Natural killer cell (primary cell): ENCODE results near the gene RRAS. TPM values are rescaled to one million over a fixed set of nuclear protein-coding genes. Genes with fewer than 3 reads are reported as not detected.

Experiments
- ATAC-seq, 3 donors: fragments of 150-1000 bp in 2 of 3; fragments of 200-7000 bp in 1 of 3; cut with Tn5 transposase; 1 replicate in 1 of 3; 2 replicates in 2 of 3; pipeline ENCODE4 v1.10.0; 2021; ENCODE audit warnings: mild to moderate bottlenecking in 2 of 3, moderate library complexity in 2 of 3
- DNase-seq, 2 donors: peaks; one replicate each; pipeline versions ENCODE4 v3.0.0 to v3.0.0-alpha.2; 2013 to 2021; ENCODE audit warnings: mixed read lengths in 1 of 2
- H3K27ac ChIP-seq: one replicate; pipeline ENCODE4 v1.5.1; 2013; ENCODE audit warnings: mild to moderate bottlenecking, low read length
- H3K27me3 ChIP-seq: one replicate; pipeline ENCODE4 v1.6.1; 2013; ENCODE audit warnings: low read length; ENCODE audit not compliant: control insufficient read depth, insufficient read depth
- H3K36me3 ChIP-seq: one replicate; pipeline ENCODE4 v1.6.1; 2013; ENCODE audit warnings: low read length; ENCODE audit not compliant: control insufficient read depth, insufficient read depth
- H3K4me1 ChIP-seq: one replicate; pipeline ENCODE4 v1.6.1; 2013; ENCODE audit warnings: low read length; ENCODE audit not compliant: control insufficient read depth, insufficient read depth
- H3K4me3 ChIP-seq: one replicate; pipeline ENCODE4 v1.5.1; 2013; ENCODE audit warnings: low read length
- H3K9me3 ChIP-seq: one replicate; pipeline ENCODE4 v1.6.1; 2013; ENCODE audit warnings: low read length; ENCODE audit not compliant: control insufficient read depth, insufficient read depth
- H3K27ac Mint-ChIP-seq, 2 donors: one replicate each; pipeline ENCODE4 v1.8.0; 2022; ENCODE audit warnings: mild to moderate bottlenecking in 2 of 2, mixed read lengths in 2 of 2, moderate library complexity in 1 of 2
- H3K27me3 Mint-ChIP-seq, 2 donors: one replicate each; pipeline ENCODE4 v1.8.0; 2022; ENCODE audit warnings: low read depth in 2 of 2, mixed read lengths in 2 of 2
- H3K36me3 Mint-ChIP-seq: one replicate; pipeline ENCODE4 v1.8.0; 2022; ENCODE audit warnings: mixed read lengths
- H3K4me1 Mint-ChIP-seq, 2 donors: one replicate each; pipeline ENCODE4 v1.8.0; 2022; ENCODE audit warnings: mixed read lengths in 2 of 2
- H3K4me3 Mint-ChIP-seq: one replicate; pipeline ENCODE4 v1.8.0; 2022; ENCODE audit warnings: mild to moderate bottlenecking, moderate library complexity, mixed read lengths
- H3K9me3 Mint-ChIP-seq, 2 donors: one replicate each; pipeline ENCODE4 v1.8.0; 2022; ENCODE audit warnings: mixed read lengths in 2 of 2
- WGBS: methylation state at CpG from one replicate; pipeline ENCODE4 v1.1.7; 2013; ENCODE audit warnings: missing lambda C conversion rate; ENCODE audit not compliant: insufficient coverage; 5-methylcytosine and 5-hydroxymethylcytosine counted together
- intact Hi-C: fragments of 100-400 bp; cut with micrococcal nuclease; formaldehyde crosslinking; loops from one replicate; pipeline ENCODE4 v1.14.2; 2022
- total RNA-seq, 4 donors: library from RNA; stranded (reverse); fragments of 120-200 nt in 1 of 4; gene quantifications; one replicate each; pipeline versions ENCODE4 v1.2.3 to v1.2.4, GENCODE V29; 2013 to 2022
- TF ChIP-seq, protein P1 (sequence below): fragments of 200-600 bp; IDR thresholded peaks from one replicate; pipeline ENCODE4 v1.8.0; 2022; ENCODE audit warnings: antibody characterized with exemption

The RRAS gene
- 1 to 10 TPM; 2.0 to 7.7 (median 5.9) TPM for total RNA-seq
- total RNA-seq (2013) = 4.0 TPM

DNA sequence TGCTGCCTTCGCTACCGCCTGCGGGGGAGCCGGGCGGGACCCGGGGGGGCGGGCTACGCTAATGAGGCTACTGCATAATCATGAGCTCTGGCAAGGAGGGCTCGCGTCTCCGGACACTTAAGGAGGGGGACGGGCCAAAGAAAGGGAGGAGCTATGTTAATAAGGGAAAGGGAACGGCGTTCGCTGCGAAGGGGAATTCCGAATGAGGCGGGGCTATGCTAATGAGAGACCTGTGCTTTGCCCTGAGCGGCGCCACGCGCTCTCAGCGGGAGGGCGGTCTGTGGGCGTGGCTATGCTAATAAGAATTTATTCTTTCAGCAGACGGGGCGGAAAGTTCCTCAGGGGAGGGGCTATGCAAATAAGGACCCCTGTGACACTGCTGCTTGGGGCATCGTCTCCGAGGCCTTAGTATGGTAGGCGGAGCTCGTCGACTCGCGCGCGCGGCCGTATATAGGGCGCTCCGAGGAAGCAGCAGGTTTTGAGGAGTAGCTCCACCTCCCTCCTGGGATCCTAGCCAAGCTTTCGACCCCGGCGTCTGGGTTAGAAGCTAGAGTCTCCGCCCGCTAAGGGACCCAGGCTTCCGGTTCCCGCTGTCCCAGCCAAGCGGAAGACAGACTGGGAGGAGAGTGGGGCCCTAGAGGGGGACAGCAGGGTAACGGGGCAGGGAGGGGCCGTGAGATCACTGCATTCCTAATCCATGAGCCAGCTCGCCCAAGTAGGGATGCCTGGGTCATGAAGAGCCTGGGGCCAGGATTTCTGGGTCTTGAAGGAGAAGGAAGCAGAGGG is at the start of gene RRAS:
Gene RRAS (minus strand): TSS at position 31 of the 786 bp plus-strand sequence. CDS start 45 bp downstream, outside the sequence.
- peaks cover 45 to 63% of the 10 kb centered on the region in 2 donors for H3K4me1 Mint-ChIP-seq
- peak within 1 kb of the TSS; percentile 86 for H3K27ac ChIP-seq
- no peaks in the 10 kb centered on the region for H3K9me3 Mint-ChIP-seq
- H3K4me3 Mint-ChIP-seq = peak within 1 kb of the TSS; percentile 93
- H3K4me1 ChIP-seq = peaks cover 44% of the 10 kb centered on the region
- TF ChIP-seq, protein P1, sequence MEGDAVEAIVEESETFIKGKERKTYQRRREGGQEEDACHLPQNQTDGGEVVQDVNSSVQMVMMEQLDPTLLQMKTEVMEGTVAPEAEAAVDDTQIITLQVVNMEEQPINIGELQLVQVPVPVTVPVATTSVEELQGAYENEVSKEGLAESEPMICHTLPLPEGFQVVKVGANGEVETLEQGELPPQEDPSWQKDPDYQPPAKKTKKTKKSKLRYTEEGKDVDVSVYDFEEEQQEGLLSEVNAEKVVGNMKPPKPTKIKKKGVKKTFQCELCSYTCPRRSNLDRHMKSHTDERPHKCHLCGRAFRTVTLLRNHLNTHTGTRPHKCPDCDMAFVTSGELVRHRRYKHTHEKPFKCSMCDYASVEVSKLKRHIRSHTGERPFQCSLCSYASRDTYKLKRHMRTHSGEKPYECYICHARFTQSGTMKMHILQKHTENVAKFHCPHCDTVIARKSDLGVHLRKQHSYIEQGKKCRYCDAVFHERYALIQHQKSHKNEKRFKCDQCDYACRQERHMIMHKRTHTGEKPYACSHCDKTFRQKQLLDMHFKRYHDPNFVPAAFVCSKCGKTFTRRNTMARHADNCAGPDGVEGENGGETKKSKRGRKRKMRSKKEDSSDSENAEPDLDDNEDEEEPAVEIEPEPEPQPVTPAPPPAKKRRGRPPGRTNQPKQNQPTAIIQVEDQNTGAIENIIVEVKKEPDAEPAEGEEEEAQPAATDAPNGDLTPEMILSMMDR = no peak
- no peaks in the 10 kb centered on the region for H3K27me3 Mint-ChIP-seq
- ATAC-seq (peak; percentile 71 to 87 (median 73)), DNase-seq (peak; percentile 99 to 100)
- H3K4me3 ChIP-seq = peak within 1 kb of the TSS; percentile 58
- intact Hi-C loops = loop anchor here (1.0 to 5.0 kb wide), 6 partner anchors 37 to 1003 kb away; partner anchors contain the start of genes AKT1S1, DBP, NOSIP and PRMT1
- WGBS = under 1% methylated on average over 51 of the region's 51 CpGs
- H3K36me3 Mint-ChIP-seq = no peaks in the 10 kb centered on the region
- H3K9me3 ChIP-seq = no peaks in the 10 kb centered on the region
- H3K27me3 ChIP-seq = no peaks in the 10 kb centered on the region
- H3K36me3 ChIP-seq = no peaks in the 10 kb centered on the region
- H3K27ac Mint-ChIP-seq = peak within 1 kb of the TSS; percentile 96 to 100

DNA sequence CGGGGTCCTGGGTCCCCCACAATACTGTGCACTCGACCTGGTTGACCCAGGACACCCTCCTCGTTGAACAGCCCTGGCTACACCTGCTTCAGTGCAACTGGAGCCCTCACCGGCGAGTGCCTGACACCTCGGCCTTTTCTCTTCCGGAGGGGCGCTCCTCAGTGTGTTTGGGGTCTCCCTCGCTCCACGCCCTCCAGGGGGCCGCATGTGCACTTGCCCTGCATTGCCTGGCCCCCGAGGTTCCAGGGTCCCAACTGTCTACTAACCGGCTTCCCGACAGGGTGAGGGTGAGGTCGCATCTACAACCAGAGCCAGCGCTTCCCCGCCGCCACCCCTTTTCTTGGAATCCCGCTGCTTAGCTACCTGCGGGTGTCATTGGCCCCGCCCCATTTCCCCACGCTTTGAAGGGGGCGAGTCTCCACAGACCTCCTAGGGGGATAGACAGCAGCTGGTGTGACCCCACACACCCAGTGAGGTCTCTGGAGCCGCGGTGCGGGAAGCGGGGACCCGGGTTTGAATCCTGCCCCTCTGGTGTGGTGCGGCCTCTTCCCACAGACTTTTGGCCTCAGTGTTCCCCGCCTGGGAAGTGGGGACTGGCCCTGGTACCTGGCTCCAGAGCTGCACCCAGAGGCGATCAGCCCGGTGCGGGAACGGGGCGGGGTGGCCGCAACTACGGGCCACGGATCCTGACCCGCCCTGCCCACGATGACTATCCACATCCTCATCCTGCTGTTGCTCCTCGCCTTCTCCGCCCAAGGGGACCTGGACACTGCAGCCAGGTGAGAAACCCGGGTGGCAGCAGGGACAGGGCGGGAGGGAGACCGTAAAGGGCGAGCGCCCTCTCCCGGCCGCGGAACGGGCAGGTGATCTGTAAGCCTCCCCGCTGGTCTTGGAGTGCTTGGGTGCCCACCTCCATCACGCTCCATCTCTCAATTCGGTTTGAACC is 49.5 kb upstream of the RRAS start, which contains the start of gene ADM5:
Gene ADM5 (plus strand): TSS at position 462 of the 946 bp plus-strand sequence. CDS start 244 bp downstream, at position 706.
- Mint-ChIP-seq H3K4me1 (peaks cover 15 to 38% of the 10 kb centered on the region in 2 donors), H3K9me3 (no peaks in the 10 kb centered on the region), H3K36me3 (no peaks in the 10 kb centered on the region), H3K4me3 (peak within 1 kb of the TSS; percentile 95), H3K27me3 (peaks cover 17 to 23% of the 10 kb centered on the region in 2 donors), H3K27ac (peak within 1 kb of the TSS; percentile 51 to 79)
- DNase-seq = peak in 1 of 2 donors; percentile 64
- 51% methylated on average over 54 of the region's 54 CpGs for WGBS
- peaks cover 22% of the 10 kb centered on the region for H3K36me3 ChIP-seq
- H3K4me1 ChIP-seq = peaks cover 27% of the 10 kb centered on the region
- H3K27me3 ChIP-seq = peaks cover 26% of the 10 kb centered on the region
- TF ChIP-seq, protein P1 = peak; percentile 55
- no peaks in the 10 kb centered on the region for H3K9me3 ChIP-seq
- no peak within 1 kb of the TSS for H3K27ac ChIP-seq
- intact Hi-C loops = no loop called here
- ATAC-seq = peak in 2 of 3 donors; percentile 51 to 63
- H3K4me3 ChIP-seq = peak within 1 kb of the TSS; percentile 27

GRCh38 chr19:49688531-49689132 is 48.7 kb upstream of the RRAS start:
- 85% methylated on average over 8 of the region's 12 CpGs for WGBS
- Histone ChIP-seq H3K27ac (no peak overlapping the region), H3K4me3 (no peak overlapping the region), H3K27me3 (peaks cover 26% of the 10 kb centered on the region), H3K9me3 (no peaks in the 10 kb centered on the region), H3K4me1 (peaks cover 27% of the 10 kb centered on the region), H3K36me3 (peaks cover 29% of the 10 kb centered on the region)
- Mint-ChIP-seq H3K27me3 (peaks cover 17 to 20% of the 10 kb centered on the region in 2 donors), H3K4me1 (peaks cover 15 to 38% of the 10 kb centered on the region in 2 donors), H3K4me3 (no peak overlapping the region), H3K27ac (no peak overlapping the region), H3K36me3 (no peaks in the 10 kb centered on the region), H3K9me3 (no peaks in the 10 kb centered on the region)
- no peak for DNase-seq
- no peak for ATAC-seq
- intact Hi-C loops = no loop called here
- TF ChIP-seq, protein P1 = no peak
